Measurements from ENCODE around the gene PARD3.

PARD3 gene

DNA sequence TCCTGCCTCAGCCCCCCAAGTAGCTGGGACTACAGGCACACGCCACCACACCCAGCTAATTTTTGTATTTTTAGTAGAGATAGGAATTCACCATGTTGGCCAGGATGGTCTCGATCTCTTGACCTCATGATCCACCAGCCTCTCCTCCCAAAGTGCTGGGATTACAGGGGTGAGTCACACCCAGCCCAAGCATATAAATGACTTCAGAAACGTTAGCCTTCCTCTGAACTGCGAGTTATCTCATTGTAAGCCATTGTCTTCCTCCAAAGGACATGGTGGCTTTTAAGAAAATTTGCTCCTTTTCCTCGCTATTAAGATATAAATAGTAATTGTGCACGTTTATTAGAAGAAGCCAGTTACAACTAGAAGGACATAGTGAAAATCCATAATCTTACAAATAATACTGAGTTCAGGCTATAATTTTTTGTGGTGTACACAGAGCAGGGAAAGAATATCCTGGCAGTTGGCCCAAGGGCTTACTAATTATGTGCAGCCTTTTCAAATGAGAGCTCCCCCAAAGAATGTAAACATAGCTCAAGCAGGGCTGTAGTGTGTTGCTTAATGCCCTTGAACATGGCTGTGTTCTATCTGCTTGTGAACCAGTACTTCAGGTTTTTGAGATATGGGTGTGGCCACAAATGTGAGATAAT, 495.8 kb downstream of the PARD3 start:
- DNase-seq: no peak

DNA sequence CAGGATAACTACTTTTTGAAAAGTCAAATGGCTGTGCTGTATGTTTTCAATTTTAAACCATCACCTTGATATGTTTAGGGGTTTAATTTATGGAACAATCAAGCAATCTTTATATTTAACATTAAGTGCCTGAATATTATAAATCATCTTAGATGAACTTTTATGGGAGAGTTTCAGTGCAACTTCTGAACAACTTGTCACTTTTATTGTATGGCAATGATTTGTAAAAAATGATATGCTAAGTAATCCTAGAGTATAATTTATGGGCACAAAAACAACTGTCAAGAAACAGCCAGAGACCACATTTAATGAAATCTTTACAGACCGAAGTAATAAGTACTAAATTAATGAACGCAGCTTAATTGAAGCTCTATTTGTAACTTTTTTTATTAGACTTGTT, 498.9 kb downstream of the PARD3 start:
- DNase-seq: no peak

- DNase-seq: no peak
Measured at GRCh38 chr10:34314457-34314856, 500.6 kb downstream of the PARD3 start.

DNA sequence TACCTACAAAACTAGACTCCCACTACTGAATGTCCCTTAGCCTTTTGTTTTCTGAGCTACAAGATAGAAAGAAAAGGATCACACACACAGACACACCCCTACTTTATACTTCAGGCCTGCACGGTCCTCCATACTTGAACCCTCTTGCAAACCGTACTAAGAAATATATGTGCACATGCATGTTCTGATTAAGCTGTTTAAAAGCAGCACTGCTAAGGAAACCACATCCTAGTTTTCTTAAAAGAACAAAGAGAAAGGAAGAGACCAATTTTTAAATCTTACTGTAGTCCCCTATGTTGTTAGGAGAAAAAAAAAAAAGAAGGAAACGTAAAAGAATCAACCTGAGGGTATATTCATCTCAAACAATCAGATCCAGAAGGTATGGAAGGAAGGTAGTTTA, 501.2 kb downstream of the PARD3 start:
- DNase-seq: no peak

- DNase-seq: no peak
Measured at GRCh38 chr10:34313353-34313752, 501.7 kb downstream of the PARD3 start.

DNA sequence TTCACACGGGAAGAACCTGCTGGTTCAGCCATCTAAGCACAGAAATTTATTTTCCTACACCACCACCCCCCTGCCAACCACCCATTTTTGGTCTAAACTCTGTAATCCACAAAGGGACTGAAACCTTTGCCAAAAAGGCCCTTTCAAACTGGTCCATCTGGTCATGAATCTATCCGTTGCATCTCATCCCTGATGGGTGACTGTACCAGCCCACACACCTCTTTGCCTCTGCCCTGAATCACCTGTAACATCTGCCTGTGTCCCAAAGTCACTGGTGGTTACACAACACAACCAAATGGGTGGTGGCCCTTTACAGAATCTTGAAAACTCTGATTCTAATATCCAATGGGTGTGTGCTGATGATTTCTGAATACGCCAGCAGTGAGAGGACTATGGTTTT, 503.4 kb downstream of the PARD3 start:
- no peak for DNase-seq

DNA sequence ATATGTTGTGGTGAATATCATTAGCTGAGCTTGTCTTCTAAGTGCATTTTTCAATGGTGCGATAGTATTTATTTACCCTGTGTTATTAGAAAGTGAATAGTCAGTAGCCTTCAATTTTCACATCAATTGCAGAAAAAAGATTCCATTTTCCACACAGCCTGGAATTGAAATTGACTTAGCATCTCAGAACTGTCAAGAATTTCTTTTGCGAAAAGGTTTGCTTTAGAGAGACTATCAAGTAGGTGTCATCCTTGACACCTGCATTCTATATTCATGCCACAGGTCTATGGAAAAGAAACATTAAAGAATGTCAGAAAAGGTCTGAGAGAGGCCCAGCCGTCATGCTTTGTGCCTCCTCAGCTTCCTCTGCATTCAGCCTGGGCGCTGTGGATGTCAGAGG, 504.9 kb downstream of the PARD3 start:
- no peak for DNase-seq

GRCh38 chr10:34305189-34305588, 509.9 kb downstream of the PARD3 start:
- DNase-seq: no peak

- no peak for DNase-seq
Measured at GRCh38 chr10:34303022-34303421, 512.1 kb downstream of the PARD3 start.

GRCh38 chr10:34299105-34299611, 515.9 kb downstream of the PARD3 start:
- no peak for DNase-seq

- DNase-seq: no peak
Measured at GRCh38 chr10:34298346-34298818, 516.7 kb downstream of the PARD3 start.

- DNase-seq: no peak
Measured at GRCh38 chr10:34297541-34298345, 517.4 kb downstream of the PARD3 start.

- no peak for DNase-seq
Measured at GRCh38 chr10:34295142-34295548, 520.0 kb downstream of the PARD3 start.

DNA sequence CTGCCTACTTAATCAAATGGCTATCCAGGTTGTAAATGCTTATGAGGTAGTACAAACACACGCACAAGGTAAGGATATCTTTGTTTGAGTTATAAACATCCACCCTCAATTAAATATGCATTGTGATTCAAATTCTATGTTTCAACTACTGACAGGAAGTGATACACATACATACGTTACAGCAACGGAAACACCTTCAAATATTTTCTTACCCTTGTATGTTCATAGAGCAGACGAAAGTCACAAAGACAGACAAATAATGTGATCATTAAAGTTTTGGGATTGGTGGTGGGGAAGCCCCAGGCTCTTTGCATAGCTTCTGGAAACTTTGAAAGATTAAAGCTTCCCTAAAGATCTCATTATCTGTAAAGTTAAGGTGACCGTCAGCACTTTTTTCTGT, 521.0 kb downstream of the PARD3 start:
- DNase-seq: no peak

- no peak for DNase-seq
Measured at GRCh38 chr10:34292675-34293074, 522.4 kb downstream of the PARD3 start.

- no peak for DNase-seq
Measured at GRCh38 chr10:34292194-34292565, 522.9 kb downstream of the PARD3 start.

- no peak for DNase-seq
Measured at GRCh38 chr10:34291466-34292193, 523.5 kb downstream of the PARD3 start.

GRCh38 chr10:34290412-34291081, 524.5 kb downstream of the PARD3 start:
- DNase-seq: no peak

- no peak for DNase-seq
Measured at GRCh38 chr10:34288634-34289033, 526.5 kb downstream of the PARD3 start.

DNA sequence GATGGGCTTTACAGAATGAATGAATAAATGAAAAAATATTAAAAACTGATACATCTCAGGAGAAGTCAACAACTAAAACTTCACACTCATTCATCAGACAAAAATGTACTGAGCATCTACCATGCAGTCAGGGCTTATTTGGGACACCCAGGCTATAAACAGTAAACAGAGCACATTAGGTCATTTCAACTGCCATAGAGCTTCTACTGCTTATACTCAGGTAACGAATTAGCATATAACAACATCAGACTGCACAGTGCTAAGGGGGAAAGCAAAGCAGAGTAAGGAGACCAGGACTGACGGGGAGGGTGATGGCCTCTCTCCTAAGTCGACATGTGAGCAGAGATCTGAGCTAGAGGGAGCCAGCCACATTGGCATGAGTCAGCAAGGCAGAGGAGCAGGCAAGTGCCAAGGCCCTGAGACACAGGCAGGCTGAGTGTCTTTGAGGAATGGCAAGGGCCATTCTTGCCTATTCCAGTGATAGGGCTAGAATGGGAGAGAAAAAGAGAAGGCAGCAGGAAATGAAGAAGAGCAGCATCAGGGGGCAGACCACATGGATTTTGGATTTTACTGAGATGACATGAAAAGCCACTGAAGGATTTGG, 528.9 kb downstream of the PARD3 start:
- no peak for DNase-seq

GRCh38 chr10:34281661-34282582, 533.2 kb downstream of the PARD3 start:
- no peak for DNase-seq
